HCT116 (cell line): ENCODE results near the gene RNF4. TPM values are rescaled to one million over a fixed set of nuclear protein-coding genes. Genes with fewer than 3 reads are reported as not detected.

Source experiments
- ATAC-seq: fragments of 200-7000 bp; cut with Tn5 transposase; 2 replicates; pipeline ENCODE4 v1.9.1; 2020; ENCODE audit warnings: mild to moderate bottlenecking, moderate library complexity
- BruUV-seq: library from RNA; stranded (reverse); fragments of 400-500 nt; replicated peaks from 2 replicates; lab custom pipeline; 2021; lab: Mats Ljungman, UMichigan
- CTCF ChIA-PET: fragments of 300-600 bp; sonication (Branson Sonifier 250); formaldehyde crosslinking; loops from one replicate; lab custom pipeline; 2021; ENCODE audit warnings: antibody characterized with exemption; lab: Charles Lee
- POLR2A ChIA-PET: fragments of 300-600, 350-600 bp; sonication (Branson Sonifier 250); formaldehyde crosslinking; loops from one replicate; lab custom pipeline; 2021; ENCODE audit warnings: antibody characterized with exemption; lab: Charles Lee
- RAD21 ChIA-PET, 2 experiments: fragments of 300-600 bp; sonication (Branson Sonifier 250); formaldehyde crosslinking; loops; one replicate each; lab custom pipeline; 2023; ENCODE audit warnings: low total read pairs in 2 of 2; ENCODE audit not compliant: uncharacterized antibody in 2 of 2, unreplicated experiment in 2 of 2, low non-redundant PET in 1 of 2; lab: Charles Lee
- DNase-seq: peaks from one replicate; pipeline ENCODE4 v3.0.0-alpha.2; 2010; ENCODE audit warnings: low read depth, low spot score
- H2AFZ ChIP-seq: fragments of 200-600 bp; shearing (Covaris generic), sonication (generic); 2 replicates; pipeline ENCODE4 v1.6.1; 2017; ENCODE audit warnings: low read depth, mixed run types, mixed read lengths, antibody characterized with exemption, low read length; ENCODE audit not compliant: poor library complexity, severe bottlenecking
- H3K27ac ChIP-seq: 2 replicates; pipeline ENCODE4 v1.5.1; 2012; ENCODE audit warnings: low read depth, low read length
- H3K27me3 ChIP-seq: fragments of 200-600 bp; sonication (generic); 2 replicates; pipeline ENCODE4 v1.6.1; 2016; ENCODE audit warnings: mixed run types, low read length, mixed read lengths; ENCODE audit not compliant: insufficient read depth
- H3K36me3 ChIP-seq, 2 experiments: fragments of 200-500 bp in 1 of 2; fragments of 200-600 bp in 1 of 2; sonication (Bioruptor generic) in 1 of 2; sonication (generic) in 1 of 2; 2 replicates each; pipeline versions ENCODE4 v1.5.1 to v1.6.1; 2014 to 2016; ENCODE audit warnings: low read length in 2 of 2, inconsistent platforms in 1 of 2, mixed read lengths in 1 of 2, mixed run types in 1 of 2; ENCODE audit not compliant: insufficient read depth in 2 of 2, control insufficient read depth in 1 of 2
- H3K4me1 ChIP-seq, 2 experiments: fragments of 200-600 bp in 1 of 2; sonication (generic) in 1 of 2; 2 replicates each; pipeline versions ENCODE4 v1.5.1 to v1.6.1; 2012 to 2017; ENCODE audit warnings: low read length in 2 of 2, inconsistent platforms in 1 of 2, mild to moderate bottlenecking in 1 of 2, mixed read lengths in 1 of 2, mixed run types in 1 of 2, moderate library complexity in 1 of 2; ENCODE audit not compliant: insufficient read depth in 2 of 2, control insufficient read depth in 1 of 2
- H3K4me2 ChIP-seq: fragments of 200-600 bp; sonication (generic); 2 replicates; pipeline ENCODE4 v1.6.1; 2017; ENCODE audit warnings: mixed run types, low read length, mixed read lengths
- H3K4me3 ChIP-seq, 2 experiments: fragments of 200-600 bp in 1 of 2; sonication (generic) in 1 of 2; replicated peaks in 1 of 2; 2 replicates each; pipeline ENCODE4 v1.5.1; 2011 to 2016; ENCODE audit warnings: low read length in 2 of 2, control low read depth in 1 of 2, low read depth in 1 of 2, mild to moderate bottlenecking in 1 of 2, mixed read lengths in 1 of 2, mixed run types in 1 of 2
- H3K79me2 ChIP-seq: fragments of 200-600 bp; sonication (generic); 2 replicates; pipeline ENCODE4 v1.6.1; 2017; ENCODE audit warnings: mild to moderate bottlenecking, mixed run types, low read length, moderate library complexity, mixed read lengths; ENCODE audit not compliant: insufficient read depth
- H3K9ac ChIP-seq: fragments of 200-600 bp; sonication (generic); 2 replicates; pipeline ENCODE4 v1.6.1; 2016; ENCODE audit warnings: low read length, mixed read lengths
- H3K9me2 ChIP-seq: fragments of 200-600 bp; sonication (generic), shearing (Covaris generic); 2 replicates; pipeline ENCODE4 v1.6.1; 2017; ENCODE audit warnings: mixed run types, mild to moderate bottlenecking, moderate library complexity; ENCODE audit not compliant: insufficient read depth
- H3K9me3 ChIP-seq, 2 experiments: fragments of 200-500 bp in 1 of 2; fragments of 200-600 bp in 1 of 2; sonication (Bioruptor generic) in 1 of 2; sonication (generic) in 1 of 2; 2 replicates each; pipeline ENCODE4 v1.6.1; 2014 to 2017; ENCODE audit warnings: low read length in 2 of 2, mixed read lengths in 2 of 2, inconsistent platforms in 1 of 2, low read depth in 1 of 2, mild to moderate bottlenecking in 1 of 2, mixed run types in 1 of 2, moderate library complexity in 1 of 2; ENCODE audit not compliant: control insufficient read depth in 1 of 2, insufficient read depth in 1 of 2
- H4K20me1 ChIP-seq: fragments of 200-600 bp; sonication (generic), shearing (Covaris generic); 2 replicates; pipeline ENCODE4 v1.6.1; 2017; ENCODE audit warnings: mixed run types, mild to moderate bottlenecking, moderate library complexity; ENCODE audit not compliant: insufficient read depth
- CBX3 ChIP-seq: IDR thresholded peaks from 2 replicates; pipeline ENCODE4 v1.6.1; 2012; ENCODE audit warnings: low read depth
- EGR1 ChIP-seq: IDR thresholded peaks from 2 replicates; pipeline ENCODE4 v1.6.1; 2012; ENCODE audit warnings: low read depth
- EZH2 ChIP-seq: fragments of 200-600 bp; sonication (generic); IDR thresholded peaks from 2 replicates; pipeline ENCODE4 v1.6.1; 2017; ENCODE audit warnings: antibody characterized with exemption, mixed run types
- POLR2A ChIP-seq: IDR thresholded peaks from 2 replicates; pipeline ENCODE4 v1.7.0; 2011; ENCODE audit warnings: borderline replicate concordance; ENCODE audit not compliant: insufficient read depth, insufficient read length; ENCODE audit errors: extremely low read depth
- POLR2AphosphoS5 ChIP-seq: IDR thresholded peaks from 2 replicates; pipeline ENCODE4 v1.6.1; 2011; ENCODE audit warnings: mild to moderate bottlenecking, low read depth, low read length, moderate library complexity
- RAD21 ChIP-seq: IDR thresholded peaks from 2 replicates; pipeline ENCODE4 v1.6.1; 2012; ENCODE audit warnings: low read depth, mild to moderate bottlenecking
- SP1 ChIP-seq: IDR thresholded peaks from 2 replicates; pipeline ENCODE4 v1.6.1; 2012; ENCODE audit warnings: low read depth
- SRF ChIP-seq: IDR thresholded peaks from 2 replicates; pipeline ENCODE4 v1.6.1; 2012; ENCODE audit warnings: low read depth
- TCF7L2 ChIP-seq: IDR thresholded peaks from 2 replicates; pipeline ENCODE4 v1.7.0; 2011; ENCODE audit warnings: borderline replicate concordance, inconsistent platforms; ENCODE audit not compliant: insufficient read depth, insufficient read length; ENCODE audit errors: extremely low read depth
- YY1 ChIP-seq: IDR thresholded peaks from 2 replicates; pipeline ENCODE4 v1.6.1; 2011; ENCODE audit warnings: low read length, low read depth, moderate library complexity, mild to moderate bottlenecking; ENCODE audit not compliant: insufficient replicate concordance; ENCODE audit errors: extremely low read depth
- intact Hi-C: fragments of 100-400 bp; cut with micrococcal nuclease; formaldehyde crosslinking; loops from 2 replicates; pipeline ENCODE4 v1.10.0; 2022
- total RNA-seq: library from RNA; stranded (reverse); gene quantifications from one replicate; pipeline ENCODE4 v1.2.1, GENCODE V29; 2021; ENCODE audit not compliant: unreplicated experiment
- TF ChIP-seq, protein P1 (sequence below): IDR thresholded peaks from 2 replicates; pipeline ENCODE4 v1.6.1; 2012

The RNF4 gene
- total RNA-seq, 1 experiment from 2014 or later, result 62.3 TPM

DNA sequence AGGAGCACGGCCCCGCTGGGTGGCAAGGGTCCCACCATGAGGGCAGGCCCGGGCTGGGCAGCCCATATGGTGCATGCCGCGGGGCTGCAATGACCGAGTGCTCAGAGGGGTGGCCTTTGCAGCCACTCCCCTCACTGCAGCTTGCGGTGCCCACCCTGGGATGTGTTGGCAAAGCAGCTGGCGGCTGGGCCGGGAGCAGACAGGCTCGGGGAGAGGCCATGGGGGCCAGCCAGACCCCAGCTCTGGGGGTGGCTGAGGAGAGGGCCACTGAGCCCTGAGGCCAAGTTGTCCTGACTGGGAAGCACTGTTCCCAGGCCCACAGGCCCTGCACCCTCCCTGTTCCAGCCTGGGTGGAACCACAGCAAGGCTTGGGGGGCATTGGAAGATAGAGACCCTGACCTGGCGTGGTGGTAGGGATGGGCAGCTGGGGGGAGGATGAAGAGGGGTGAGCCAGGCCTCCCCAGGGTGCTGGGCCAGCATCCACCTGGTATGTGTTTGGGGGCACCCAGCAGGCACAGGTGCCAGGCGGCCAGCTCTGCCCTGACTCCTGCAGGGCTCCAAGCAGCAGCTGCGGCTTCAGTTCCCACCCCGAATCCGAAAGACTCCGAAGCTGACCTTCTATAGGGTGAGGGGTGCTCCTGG lies 18.4 kb upstream of the RNF4 start:
- H3K27me3 ChIP-seq, result no peaks in the 10 kb centered on the region
- H3K9me2 ChIP-seq, result no peaks in the 10 kb centered on the region
- no peaks in the 10 kb centered on the region for H3K9me3 ChIP-seq
- H2AFZ ChIP-seq, result no peak overlapping the region
- POLR2A ChIA-PET, result no interaction called here
- H3K9ac ChIP-seq, result no peak overlapping the region
- H3K27ac ChIP-seq, result no peak overlapping the region
- BruUV-seq, result no TSS peak
- RAD21 ChIA-PET, result no interaction called here
- intact Hi-C loops, result no loop called here
- no peaks in the 10 kb centered on the region for H3K4me1 ChIP-seq
- CTCF ChIA-PET, result interaction anchor here (1.7 kb wide), 1 partner anchor 9 kb away, joined by 8 read pairs; no protein-coding TSS in a partner anchor
- no peak for ATAC-seq
- no peak for TF ChIP-seq CBX3
- TF ChIP-seq POLR2AphosphoS5, result no peak
- TF ChIP-seq EGR1, result no peak
- TF ChIP-seq RAD21, result no peak
- TF ChIP-seq TCF7L2, result no peak
- TF ChIP-seq, all 23 proteins: peak for 0
- Histone ChIP-seq H3K4me3 (no peak overlapping the region), H3K4me2 (no peak overlapping the region), H3K36me3 (no peaks in the 10 kb centered on the region), H4K20me1 (no peaks in the 10 kb centered on the region), H3K79me2 (no peaks in the 10 kb centered on the region)
- DNase-seq, result no peak

DNA sequence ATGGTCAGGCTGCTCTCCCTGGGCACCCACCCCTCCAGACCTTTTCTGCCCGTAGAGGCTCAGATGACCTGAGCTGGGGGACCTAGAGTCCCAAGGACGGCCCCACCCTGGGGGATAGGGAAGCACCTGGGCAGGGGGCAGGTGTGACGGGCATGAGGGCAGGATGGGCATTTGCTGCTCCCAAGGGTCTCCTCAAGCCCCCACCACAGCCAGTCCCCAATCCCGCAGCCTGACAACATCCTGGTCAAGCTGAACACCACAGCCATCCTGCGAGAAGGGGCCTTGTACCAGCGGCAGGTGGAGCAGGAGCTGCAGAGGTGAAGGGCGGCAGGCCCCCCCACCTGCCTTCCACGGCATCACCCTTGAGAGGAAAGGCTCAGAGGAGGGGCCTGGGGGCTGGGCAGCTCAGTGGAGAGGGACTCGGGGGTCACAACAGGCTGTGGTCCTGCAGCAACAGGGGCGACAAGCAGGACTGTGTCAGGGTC lies 17.8 kb upstream of the RNF4 start:
- Histone ChIP-seq H3K4me1 (no peaks in the 10 kb centered on the region), H3K9me2 (no peaks in the 10 kb centered on the region), H3K4me3 (no peak overlapping the region), H3K79me2 (no peaks in the 10 kb centered on the region), H3K27me3 (no peaks in the 10 kb centered on the region), H3K9me3 (no peaks in the 10 kb centered on the region), H3K36me3 (no peaks in the 10 kb centered on the region), H3K4me2 (no peak overlapping the region), H3K9ac (no peak overlapping the region), H4K20me1 (no peaks in the 10 kb centered on the region), H2AFZ (no peak overlapping the region), H3K27ac (no peak overlapping the region)
- ATAC-seq (no peak), DNase-seq (no peak)
- intact Hi-C loops, result no loop called here
- TF ChIP-seq, protein P1, sequence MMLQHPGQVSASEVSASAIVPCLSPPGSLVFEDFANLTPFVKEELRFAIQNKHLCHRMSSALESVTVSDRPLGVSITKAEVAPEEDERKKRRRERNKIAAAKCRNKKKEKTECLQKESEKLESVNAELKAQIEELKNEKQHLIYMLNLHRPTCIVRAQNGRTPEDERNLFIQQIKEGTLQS, result no peak
- TF ChIP-seq POLR2A (no peak), SRF (no peak), SP1 (no peak), EZH2 (no peak), YY1 (no peak), CBX3 (no peak)
- POLR2A ChIA-PET, result no interaction called here
- RAD21 ChIA-PET, result no interaction called here
- CTCF ChIA-PET, result interaction anchor here (1.7 kb wide), 1 partner anchor 9 kb away, joined by 8 read pairs; no protein-coding TSS in a partner anchor
- no TSS peak for BruUV-seq
